GM23248 (cell line): ENCODE data around the gene F5. TPM values are rescaled to one million over a fixed set of nuclear protein-coding genes. Genes with fewer than 3 reads are reported as not detected.
"Not testable (repeated sequence)": the region's sequence is repeated elsewhere in the genome, so short reads cannot be mapped to it uniquely, and the experiment has no call there.

Experiments
- DNase-seq: peaks from one replicate; pipeline ENCODE4 v3.0.0-alpha.2; 2015
- H2AFZ ChIP-seq: fragments of 200-600 bp; sonication (generic); 2 replicates; pipeline ENCODE4 v1.6.1; 2016; ENCODE audit warnings: antibody characterized with exemption
- H3F3A ChIP-seq: fragments of 200-600 bp; sonication (generic); 2 replicates; pipeline ENCODE4 v1.6.1; 2016; ENCODE audit warnings: mild to moderate bottlenecking, antibody characterized with exemption, mixed run types; ENCODE audit not compliant: insufficient read depth
- H3K27ac ChIP-seq: fragments of 200-600 bp; sonication (generic); 2 replicates; pipeline ENCODE4 v1.5.1; 2016; ENCODE audit warnings: mild to moderate bottlenecking
- H3K27me3 ChIP-seq: fragments of 200-600 bp; sonication (generic); replicated peaks from 2 replicates; pipeline ENCODE4 v1.6.1; 2016; ENCODE audit warnings: mild to moderate bottlenecking; ENCODE audit not compliant: insufficient read depth
- H3K36me3 ChIP-seq: fragments of 200-600 bp; sonication (generic); 2 replicates; pipeline ENCODE4 v1.6.1; 2016; ENCODE audit warnings: low read depth, mild to moderate bottlenecking
- H3K4me1 ChIP-seq: fragments of 200-600 bp; sonication (generic); 2 replicates; pipeline ENCODE4 v1.6.1; 2016; ENCODE audit warnings: mild to moderate bottlenecking; ENCODE audit not compliant: insufficient read depth
- H3K4me2 ChIP-seq: fragments of 200-600 bp; sonication (generic); one replicate; pipeline ENCODE4 v1.6.1; 2016; ENCODE audit warnings: mild to moderate bottlenecking; ENCODE audit not compliant: unreplicated experiment
- H3K4me3 ChIP-seq: fragments of 200-600 bp; sonication (generic); 2 replicates; pipeline ENCODE4 v1.5.1; 2016; ENCODE audit warnings: mild to moderate bottlenecking
- H3K79me2 ChIP-seq: fragments of 200-600 bp; sonication (generic); 2 replicates; pipeline ENCODE4 v1.6.1; 2016; ENCODE audit warnings: mild to moderate bottlenecking; ENCODE audit not compliant: insufficient read depth
- H3K9ac ChIP-seq: fragments of 200-600 bp; sonication (generic); 2 replicates; pipeline ENCODE4 v1.6.1; 2016; ENCODE audit warnings: mild to moderate bottlenecking
- H3K9me2 ChIP-seq: fragments of 200-600 bp; sonication (generic); 2 replicates; pipeline ENCODE4 v1.6.1; 2016; ENCODE audit warnings: mixed run types, mild to moderate bottlenecking, moderate library complexity; ENCODE audit not compliant: insufficient read depth
- H3K9me3 ChIP-seq: fragments of 200-600 bp; sonication (generic); one replicate; pipeline ENCODE4 v1.6.1; 2017; ENCODE audit warnings: low read depth
- H4K20me1 ChIP-seq: fragments of 200-600 bp; sonication (generic); 2 replicates; pipeline ENCODE4 v1.6.0; 2016; ENCODE audit not compliant: insufficient read depth
- EZH2 ChIP-seq: fragments of 200-600 bp; sonication (generic); IDR thresholded peaks from 2 replicates; pipeline ENCODE4 v1.6.1; 2018; ENCODE audit warnings: antibody characterized with exemption, mild to moderate bottlenecking; ENCODE audit not compliant: insufficient read depth, poor library complexity, severe bottlenecking
- EZH2phosphoT487 ChIP-seq: fragments of 200-600 bp; sonication (generic); IDR thresholded peaks from 2 replicates; pipeline ENCODE4 v1.6.1; 2018; ENCODE audit warnings: antibody characterized with exemption, moderate library complexity, mild to moderate bottlenecking, low read depth; ENCODE audit not compliant: insufficient read depth
- WGBS, 2 experiments: methylation state at CpG; one replicate each; pipeline ENCODE4 v1.1.6; 2015 to 2017; ENCODE audit warnings: low lambda C conversion rate in 2 of 2, low coverage in 1 of 2; ENCODE audit errors: missing lambda C conversion rate in 2 of 2; 5-methylcytosine and 5-hydroxymethylcytosine counted together
- in situ Hi-C: fragments of 300-500 bp; cut with MboI; formaldehyde crosslinking; loops from 2 replicates; pipeline ENCODE4 v1.15.0; 2020
- polyA plus RNA-seq: library from polyadenylated mRNA; unstranded; fragments of >200 nt; fragmentation: Nextera tagmentation; extraction: Ambion mirVana; gene quantifications from 2 replicates; pipeline ENCODE4 v1.2.1, GENCODE V29; 2016
- total RNA-seq: library from RNA; depleted of rRNA; stranded (reverse); fragments of >200 nt; shearing (Covaris generic); gene quantifications from 2 replicates; pipeline ENCODE4 v1.2.3, GENCODE V29; 2014

Gene F5
- total and polyA plus RNA-seq, 2 experiments from 2014 or later = not detected

- no peaks in the 10 kb centered on the region for H3K4me1 ChIP-seq
- H3K27ac ChIP-seq = no peak overlapping the region
- H3K4me3 ChIP-seq = no peak overlapping the region
- H4K20me1 ChIP-seq = no peaks in the 10 kb centered on the region
- H2AFZ ChIP-seq = no peak overlapping the region
- H3K9me2 ChIP-seq = no peaks in the 10 kb centered on the region
- no peaks in the 10 kb centered on the region for H3K27me3 ChIP-seq
- WGBS, 2 experiments = 79 to 83% methylated on average over 2 of the region's 2 CpGs
- no peaks in the 10 kb centered on the region for H3K36me3 ChIP-seq
- DNase-seq = no peak
- H3F3A ChIP-seq = no peaks in the 10 kb centered on the region
- no peaks in the 10 kb centered on the region for H3K79me2 ChIP-seq
- TF ChIP-seq EZH2 = no peak
- in situ Hi-C loops = no loop called here
- H3K9ac ChIP-seq = no peak overlapping the region
- no peak overlapping the region for H3K4me2 ChIP-seq
- H3K9me3 ChIP-seq = no peaks in the 10 kb centered on the region
Observed at GRCh38 chr1:169534653-169535052, 51.6 kb downstream of the F5 start.

DNA sequence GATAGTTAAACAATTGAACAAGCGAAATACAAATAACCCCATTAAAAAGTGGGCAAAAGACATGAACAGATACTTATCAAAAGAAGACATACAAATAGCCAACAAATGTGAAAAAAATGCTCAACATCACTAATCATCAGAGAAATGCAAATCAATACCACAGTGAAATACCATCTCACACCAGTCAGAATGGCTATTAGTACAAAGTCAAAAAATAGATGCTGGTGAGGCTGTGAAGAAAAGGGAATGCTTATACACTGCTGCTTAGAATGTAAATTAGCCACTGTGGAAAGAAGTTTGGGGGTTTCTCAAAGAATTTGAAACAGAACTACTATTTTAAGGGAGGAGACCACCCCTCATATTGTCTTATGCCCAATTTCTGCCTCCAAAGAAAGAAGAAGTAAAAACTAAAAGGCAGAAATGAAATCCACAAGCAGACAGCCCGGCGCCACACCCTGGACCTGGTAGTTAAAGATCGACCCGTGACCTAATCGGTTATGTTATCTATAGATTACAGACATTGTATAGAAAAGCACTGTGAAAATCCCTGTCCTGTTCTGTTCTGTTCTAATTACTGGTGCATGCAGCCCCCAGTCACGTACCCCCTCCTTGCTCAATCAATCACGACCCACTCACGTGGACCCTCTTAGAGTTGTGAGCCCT, 52.6 kb downstream of the F5 start:
- WGBS, 2 experiments = 75 to 89% methylated on average over 9 of the region's 9 CpGs
- H3K27ac ChIP-seq, H3K27me3 ChIP-seq, H3K9me3 ChIP-seq, H2AFZ ChIP-seq, H3K4me2 ChIP-seq, H3K9me2 ChIP-seq, H3K79me2 ChIP-seq, H3K9ac ChIP-seq, in situ Hi-C loops, H3K4me1 ChIP-seq, H3K36me3 ChIP-seq, H3F3A ChIP-seq, DNase-seq, H4K20me1 ChIP-seq, H3K4me3 ChIP-seq: not testable (repeated sequence)

DNA sequence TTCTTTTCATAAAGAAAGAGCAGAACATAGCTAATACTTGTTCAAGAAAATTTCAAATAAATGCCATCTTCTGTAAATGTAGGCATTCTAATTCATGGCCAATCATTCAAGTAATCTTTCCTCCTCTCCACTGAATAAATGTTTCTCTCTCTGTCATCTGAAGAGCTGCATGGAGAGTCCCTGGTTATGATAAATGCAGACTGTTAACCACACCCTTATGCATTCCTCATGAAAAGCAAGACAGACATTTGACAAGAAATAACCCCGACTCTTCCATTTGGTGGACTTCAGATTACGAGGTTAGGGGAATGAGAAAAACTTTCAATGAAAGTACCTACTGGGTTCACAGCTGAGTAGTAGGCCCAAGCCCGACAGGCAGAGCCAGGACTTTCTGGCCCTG, 55.8 kb downstream of the F5 start:
- Histone ChIP-seq H3K9me2 (no peaks in the 10 kb centered on the region), H3K79me2 (no peaks in the 10 kb centered on the region), H3K9ac (no peak overlapping the region), H3K27ac (no peak overlapping the region), H3K4me2 (no peak overlapping the region), H3F3A (no peaks in the 10 kb centered on the region), H2AFZ (no peak overlapping the region), H3K36me3 (no peaks in the 10 kb centered on the region), H4K20me1 (no peaks in the 10 kb centered on the region), H3K4me3 (no peak overlapping the region), H3K9me3 (no peaks in the 10 kb centered on the region), H3K27me3 (no peaks in the 10 kb centered on the region), H3K4me1 (no peaks in the 10 kb centered on the region)
- no peak for TF ChIP-seq EZH2
- no peak for TF ChIP-seq EZH2phosphoT487
- DNase-seq = no peak
- in situ Hi-C loops = no loop called here
- WGBS, 2 experiments = 54 to 56% methylated on average over 3 of the region's 3 CpGs

DNA sequence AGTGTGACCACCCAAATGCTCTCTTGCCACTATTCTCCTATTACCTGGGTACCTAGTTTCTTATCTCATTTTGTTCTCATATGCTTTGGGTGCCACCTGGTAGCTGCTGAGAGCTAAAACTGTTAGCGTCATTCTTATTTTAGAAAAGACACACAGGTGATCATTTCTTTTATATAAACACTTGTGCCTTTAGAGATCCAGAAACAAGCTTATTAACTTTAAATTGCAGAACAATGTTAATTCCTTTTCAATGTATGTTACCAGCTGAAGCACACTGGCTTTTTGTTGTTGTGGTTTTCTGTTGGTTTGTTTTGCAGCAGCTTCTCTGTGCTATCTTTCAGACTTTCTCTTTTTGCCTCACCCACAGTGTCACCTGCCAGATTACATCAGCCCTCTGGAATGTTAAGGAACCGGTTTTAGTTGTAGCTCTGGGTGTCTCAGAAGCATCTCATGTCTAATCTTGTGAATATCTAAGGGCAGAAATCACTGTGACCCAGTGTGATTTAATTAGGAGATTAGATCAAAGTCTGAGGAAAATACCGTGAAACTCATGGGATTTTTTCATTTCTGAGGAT, 57.1 kb downstream of the F5 start:
- no peak overlapping the region for H3K9ac ChIP-seq
- no peaks in the 10 kb centered on the region for H3F3A ChIP-seq
- no peaks in the 10 kb centered on the region for H3K9me3 ChIP-seq
- DNase-seq = no peak
- H3K4me1 ChIP-seq = no peaks in the 10 kb centered on the region
- no peak overlapping the region for H3K4me2 ChIP-seq
- H3K9me2 ChIP-seq = no peaks in the 10 kb centered on the region
- no peaks in the 10 kb centered on the region for H3K27me3 ChIP-seq
- WGBS, 2 experiments = 60 to 63% methylated on average over 3 of the region's 3 CpGs
- H2AFZ ChIP-seq = no peak overlapping the region
- H3K4me3 ChIP-seq = no peak overlapping the region
- in situ Hi-C loops = no loop called here
- no peak overlapping the region for H3K27ac ChIP-seq
- no peaks in the 10 kb centered on the region for H3K36me3 ChIP-seq
- no peaks in the 10 kb centered on the region for H4K20me1 ChIP-seq
- TF ChIP-seq EZH2 (no peak), EZH2phosphoT487 (no peak)
- H3K79me2 ChIP-seq = no peaks in the 10 kb centered on the region
